Stimulated activated CD8-positive, alpha-beta memory T cell treated with anti-CD3 and anti-CD28 coated beads, Interleukin-15, amount 100 ng/mL, for 1 hour (primary cell): ENCODE results near the gene NRF1.

Experiments
- DNase-seq: peaks from one replicate; pipeline ENCODE4 v3.0.0-alpha.2; 2020; ENCODE audit warnings: low read depth

Gene NRF1

DNA sequence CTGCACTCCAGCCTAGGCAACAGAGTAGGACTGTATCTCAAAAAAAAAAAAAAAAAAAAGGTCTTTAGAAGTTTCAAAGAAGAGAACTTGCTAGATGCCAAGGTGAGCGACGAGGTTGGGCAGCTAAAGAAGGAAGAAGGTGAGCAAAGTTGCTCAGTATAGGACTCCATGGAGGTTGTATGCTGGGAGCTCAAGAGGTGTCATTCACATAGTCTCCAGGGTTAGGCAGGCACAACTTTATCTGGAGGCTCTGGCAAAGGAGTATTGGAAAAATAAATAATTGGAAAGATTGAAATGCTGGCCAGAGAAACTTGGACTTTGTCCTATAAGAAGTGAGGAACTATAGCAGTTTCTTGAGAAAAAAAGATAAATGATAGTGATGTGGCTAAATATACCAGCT is 74.5 kb downstream of the NRF1 start:
- no peak for DNase-seq

DNA sequence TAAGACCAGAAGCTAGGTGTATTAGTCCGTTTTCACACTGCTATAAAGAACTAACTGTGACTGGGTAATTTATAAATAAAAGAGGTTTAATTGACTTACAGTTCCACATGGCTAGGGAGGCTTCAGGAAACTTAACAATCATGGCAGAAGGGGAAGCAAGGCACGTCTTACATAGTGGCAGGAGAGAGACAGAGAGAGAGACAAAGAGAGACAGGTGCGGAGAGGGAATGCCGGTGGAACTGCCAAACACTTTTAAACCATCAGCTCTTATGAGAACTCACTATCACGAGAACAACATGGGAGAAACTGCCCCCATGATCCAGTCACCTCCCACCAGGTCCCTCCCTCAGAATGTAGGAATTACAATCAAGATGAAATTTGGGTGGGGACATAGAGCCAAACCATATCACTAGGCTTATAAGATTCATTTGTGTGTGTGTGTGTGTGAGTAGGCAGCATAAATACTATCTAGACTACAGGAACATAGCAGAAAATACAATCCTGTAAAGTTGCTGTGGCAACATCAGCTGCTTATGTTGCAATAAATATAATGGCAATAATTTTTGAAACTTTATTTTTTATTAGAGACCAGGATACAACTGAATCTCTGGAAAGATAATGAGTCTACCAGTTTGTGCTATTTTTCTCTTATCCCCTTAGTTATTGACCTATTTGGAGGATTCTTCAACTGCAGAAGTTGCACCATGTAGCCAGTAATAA is 77.1 kb downstream of the NRF1 start:
- no peak for DNase-seq

DNA sequence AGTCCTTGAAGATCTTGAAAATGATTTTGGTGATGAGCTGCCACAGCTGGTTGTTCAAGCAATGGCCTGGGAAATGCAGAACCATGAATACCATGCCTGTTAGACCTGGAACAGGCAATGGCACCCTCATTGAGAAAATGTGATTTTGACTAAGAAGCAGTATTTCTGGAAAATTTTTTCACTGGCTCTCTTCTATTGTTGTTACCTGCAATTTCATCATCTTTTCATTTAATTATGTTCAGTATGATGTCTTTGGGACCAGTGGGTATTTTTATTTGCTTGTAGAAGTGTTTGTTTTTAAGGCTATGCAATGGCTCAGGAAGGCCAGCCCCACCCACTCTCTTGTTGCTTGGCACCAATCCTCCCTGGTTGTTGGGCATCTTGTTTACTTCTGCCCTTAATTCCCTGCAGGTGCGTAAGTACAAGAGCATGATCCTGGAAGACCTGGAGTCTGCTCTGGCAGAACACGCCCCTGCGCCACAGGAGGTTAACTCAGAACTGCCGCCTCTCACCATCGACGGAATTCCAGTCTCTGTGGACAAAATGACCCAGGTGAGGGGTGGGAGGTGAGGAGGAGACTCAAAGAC is 78.6 kb downstream of the NRF1 start:
- no peak for DNase-seq

DNA sequence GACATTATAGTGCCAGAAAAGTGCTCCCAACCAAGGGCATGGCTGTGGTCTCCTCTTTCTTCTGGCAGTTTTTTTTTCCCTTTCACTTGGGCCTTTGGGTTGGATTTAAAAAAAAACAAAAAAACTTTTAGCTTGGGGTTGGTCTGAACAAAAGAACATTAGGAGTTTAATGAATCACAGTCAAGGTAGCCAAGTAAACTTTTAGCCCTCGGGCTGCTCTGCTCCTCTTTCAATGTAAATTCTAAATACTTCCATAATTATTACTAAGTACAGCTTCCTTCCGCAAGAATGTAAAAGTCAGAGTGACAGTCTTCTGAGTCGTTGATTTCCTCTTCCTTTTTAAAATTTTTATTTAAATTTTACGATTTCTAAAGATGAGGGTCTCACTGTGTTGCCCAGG is 79.2 kb downstream of the NRF1 start:
- DNase-seq = no peak

DNA sequence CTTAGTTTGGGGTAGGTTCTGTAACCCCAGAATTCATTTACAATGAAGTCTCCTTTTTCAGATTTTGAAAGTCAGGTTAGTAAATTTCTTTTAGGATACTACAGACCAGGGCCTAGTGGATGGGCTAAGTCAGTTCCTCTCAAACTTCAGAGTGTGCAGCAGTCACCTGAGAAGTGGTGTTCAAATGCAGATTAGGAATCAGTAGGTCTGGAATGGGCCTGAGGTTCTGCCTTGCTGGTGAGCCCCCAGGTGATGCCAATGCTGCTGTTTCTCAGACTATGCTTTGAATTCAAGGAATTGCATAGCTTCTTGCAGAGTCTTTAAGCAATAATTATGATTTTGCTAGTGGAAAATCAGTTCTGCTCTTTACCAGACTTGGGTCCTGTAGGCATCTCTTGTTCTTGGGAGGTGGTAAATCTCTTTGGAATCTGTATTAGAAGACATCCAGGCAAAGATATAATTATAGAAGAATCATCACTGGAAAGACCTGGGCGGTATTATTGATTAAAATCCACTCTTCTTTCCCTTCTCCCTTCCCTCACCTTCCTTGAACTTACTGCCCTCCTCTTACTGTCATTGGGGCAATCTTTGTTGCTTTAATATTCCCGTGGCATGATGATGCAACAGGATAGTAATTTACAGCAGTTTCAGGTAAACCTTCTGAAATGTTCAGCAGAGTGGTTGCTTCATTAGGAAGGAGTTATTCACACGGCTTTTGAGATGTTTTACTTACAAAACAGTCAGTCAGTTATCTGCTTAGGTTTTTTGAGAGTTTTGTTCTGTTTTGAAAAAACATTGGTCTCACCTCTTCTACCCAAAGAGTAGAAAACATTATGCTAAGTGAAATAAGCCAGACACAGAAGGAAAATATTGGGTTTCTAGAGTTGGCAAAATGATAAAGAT is 87.2 kb downstream of the NRF1 start:
- no peak for DNase-seq

DNA sequence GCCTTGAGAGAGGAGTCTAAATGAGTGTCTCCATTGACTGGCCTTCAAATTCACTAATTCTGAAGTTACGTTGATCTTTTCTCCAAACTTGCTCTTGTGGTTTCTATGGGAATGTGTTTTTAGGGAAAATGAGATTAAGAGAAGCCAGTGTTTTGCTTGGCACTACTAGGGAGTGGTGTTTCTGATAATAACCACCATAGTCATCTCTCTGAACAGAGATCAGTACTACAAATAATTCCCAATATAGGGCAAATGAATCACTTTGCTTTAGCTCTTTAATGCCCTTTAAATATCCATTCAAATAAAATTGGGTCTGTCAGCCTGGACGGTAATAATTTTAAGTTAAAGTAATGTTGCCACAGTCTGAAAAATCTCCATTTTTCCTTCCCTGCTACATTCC is 90.8 kb downstream of the NRF1 start:
- no peak for DNase-seq

DNA sequence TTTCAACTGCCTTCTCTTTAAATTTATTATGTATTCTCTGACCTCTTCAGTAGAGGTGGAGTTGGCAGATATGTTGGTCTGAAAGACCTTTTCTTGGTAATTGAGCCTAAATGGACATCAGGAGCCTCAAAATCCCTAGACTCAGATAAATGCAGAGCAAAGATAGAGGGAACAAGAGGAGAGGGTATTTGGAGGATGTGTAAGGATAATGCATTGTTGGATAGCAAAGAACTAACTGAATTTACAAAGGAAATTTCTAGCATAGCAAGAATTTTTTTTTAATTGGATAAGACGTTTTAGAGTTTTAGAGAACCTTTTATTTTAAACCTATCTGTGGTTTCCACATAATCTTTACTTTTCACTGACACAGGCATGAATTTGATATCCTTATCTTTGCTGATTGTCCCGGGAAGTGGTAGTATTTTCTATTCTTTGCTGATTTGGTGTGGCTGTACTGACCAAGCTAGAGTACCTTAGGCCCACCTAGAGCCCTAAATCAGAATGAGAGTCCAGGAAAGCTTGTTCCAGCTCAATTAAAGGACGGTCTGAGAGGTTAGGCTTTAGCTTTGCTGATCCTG is 91.3 kb downstream of the NRF1 start:
- no peak for DNase-seq

DNA sequence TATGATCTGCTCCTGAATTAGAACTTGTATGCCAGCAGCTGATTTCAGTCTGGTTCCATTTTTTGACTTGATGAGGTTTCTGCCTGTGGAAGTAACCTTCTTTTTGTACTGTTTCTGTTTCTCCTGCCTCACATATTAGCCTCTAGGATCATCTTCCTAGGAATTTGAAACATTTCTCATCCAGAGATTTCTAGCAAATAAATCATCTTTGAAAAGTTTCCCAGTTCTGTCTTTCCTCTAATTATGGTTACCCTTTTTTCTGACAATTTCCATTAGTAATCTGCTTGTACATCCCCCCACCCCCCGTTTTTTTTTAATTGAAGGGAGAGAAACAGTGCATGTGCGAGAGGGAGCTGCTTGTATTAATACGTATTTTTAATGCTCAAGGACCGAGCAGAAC is 92.2 kb downstream of the NRF1 start:
- no peak for DNase-seq

DNA sequence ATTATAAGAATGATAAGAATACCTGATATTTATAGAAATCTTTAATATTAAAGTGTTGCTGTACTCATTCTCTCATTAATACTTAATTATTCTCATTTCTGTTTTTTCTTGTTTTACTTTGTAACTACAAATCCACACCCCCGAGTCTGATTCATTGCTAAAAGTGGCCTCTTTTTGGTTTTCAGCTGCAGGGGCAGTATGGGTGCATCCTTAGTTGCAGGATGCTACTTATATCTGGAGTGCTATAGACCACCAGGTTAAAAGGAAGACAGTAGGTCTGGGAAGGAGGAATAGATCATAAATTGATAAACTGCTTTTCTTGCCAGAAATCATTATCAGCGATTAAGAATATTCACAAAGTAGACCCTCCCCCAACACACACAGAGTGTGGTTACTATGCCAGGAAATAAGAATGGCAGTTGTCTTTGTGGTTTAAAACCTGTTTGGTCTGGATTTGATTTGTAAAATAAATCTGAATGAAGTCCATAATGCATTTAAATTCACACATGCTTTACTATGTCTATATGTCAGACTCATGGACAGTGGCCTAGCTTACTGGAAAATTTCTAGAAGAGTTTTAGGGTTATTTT is 96.5 kb downstream of the NRF1 start:
- DNase-seq = no peak

DNA sequence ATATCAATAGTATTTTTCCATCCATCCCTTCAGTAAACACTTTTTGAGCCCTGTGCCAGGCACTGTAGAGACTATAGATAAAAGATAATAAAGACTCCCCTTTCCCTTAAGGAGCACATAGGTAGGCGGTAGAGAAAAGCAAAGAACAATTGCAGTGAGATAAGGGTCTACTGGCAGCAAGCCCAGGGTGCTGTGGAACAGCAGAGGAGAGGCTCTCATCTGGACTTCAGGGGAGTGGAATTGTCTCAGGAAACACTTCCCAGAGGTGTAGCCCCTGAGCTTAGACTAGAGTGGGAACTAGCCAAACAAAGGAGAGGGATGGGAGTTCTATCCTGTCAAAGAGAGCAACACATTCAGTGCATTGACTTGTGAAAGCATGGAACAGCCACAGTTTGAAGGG is 102.0 kb downstream of the NRF1 start:
- no peak for DNase-seq

DNA sequence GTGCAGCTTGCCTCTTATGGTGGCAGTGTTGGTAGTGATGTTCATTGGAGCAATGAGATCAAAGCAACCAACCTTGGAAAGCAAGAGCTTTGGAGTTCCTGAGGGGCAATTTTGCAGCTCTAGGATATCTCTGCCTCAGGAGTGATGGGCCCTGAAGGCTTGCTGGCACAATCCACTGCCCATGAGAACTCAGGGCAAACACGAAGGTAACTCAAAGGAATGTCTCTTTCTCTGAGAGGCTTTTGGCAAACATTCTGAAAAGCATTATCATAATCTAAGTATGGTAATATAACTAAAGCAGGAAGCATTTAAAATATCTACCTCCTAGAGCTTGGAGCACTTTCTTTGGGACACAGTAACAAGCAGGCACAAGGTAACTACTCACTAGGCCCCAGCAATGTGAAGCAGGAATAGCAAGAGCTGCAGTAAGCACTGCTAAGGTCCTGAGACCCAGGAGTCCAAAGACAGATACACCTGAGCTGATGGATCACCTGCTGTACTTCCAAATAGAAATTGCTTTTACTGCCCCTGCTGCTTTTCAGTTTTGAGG is 103.1 kb downstream of the NRF1 start:
- no peak for DNase-seq

DNA sequence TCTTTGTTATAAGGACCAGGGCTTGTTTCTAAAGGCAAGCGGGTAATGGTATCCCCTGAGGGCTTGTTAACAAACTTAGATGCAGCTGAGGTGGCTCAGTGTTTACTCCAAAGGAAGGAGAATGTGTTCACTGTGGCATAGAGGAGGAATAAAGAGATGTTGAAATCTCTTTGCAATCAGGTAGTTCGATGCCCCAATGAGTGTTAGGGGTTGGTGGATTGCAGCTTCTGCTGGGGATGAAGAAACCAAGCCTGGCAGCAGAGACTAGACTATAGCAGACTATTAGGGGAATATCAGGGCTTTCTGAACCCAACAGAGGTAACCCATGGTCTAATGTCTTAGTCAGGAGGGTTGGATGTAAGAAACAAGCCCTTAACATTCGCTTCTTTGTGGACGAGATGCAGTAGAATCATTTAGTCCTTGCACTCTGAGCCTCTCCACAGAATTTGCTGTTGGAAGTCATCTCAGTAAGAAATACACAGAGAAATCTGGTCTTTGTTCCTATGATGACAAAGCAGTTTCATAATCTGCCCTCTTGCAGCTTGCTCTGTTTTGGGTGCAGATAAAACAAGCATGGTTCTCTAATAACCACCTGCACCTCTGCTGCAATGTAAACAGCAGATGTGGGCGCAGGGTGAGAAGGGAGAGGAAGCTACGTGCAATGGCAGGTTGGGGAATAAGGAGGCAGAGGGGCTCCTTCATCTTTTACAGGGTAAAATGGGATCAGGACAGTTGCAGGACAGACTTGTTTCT is 108.6 kb downstream of the NRF1 start:
- DNase-seq = no peak

DNA sequence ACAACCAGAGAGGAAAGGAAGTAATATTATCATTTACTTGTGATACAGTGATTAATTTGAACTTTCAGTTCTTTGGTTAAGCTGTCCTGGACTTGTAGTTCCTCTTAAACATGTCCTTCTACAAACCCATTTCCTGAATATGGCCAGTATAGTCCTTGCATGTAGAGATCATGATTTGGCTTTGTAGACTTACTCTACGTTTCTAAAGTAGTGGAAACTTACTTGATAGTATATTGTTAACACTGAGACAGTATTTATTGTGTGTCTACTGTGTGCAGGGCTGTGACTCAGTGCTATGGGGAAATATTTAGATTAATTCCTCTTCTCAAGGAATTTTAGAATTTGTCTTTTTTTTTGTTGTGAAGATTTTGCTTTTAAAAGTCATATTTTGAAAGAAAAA is 109.5 kb downstream of the NRF1 start:
- DNase-seq = no peak

DNA sequence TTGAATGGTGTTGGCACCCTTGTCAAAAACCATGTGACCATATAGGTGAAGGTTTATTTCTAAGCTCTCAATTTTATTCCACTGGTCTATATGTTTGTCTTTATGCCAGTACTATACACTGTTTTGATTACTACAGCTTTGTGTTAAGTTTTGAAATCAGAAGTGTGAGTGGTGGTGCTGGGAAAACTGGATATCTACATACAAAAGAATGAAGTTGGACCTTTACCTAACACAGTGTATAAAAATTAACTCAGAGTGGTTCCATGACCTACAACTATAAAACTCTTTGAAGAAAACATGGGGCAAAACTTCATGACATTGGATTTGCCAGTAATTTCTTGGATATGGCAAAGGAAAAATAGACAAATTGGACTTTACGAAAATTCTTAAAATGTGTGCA is 112.2 kb downstream of the NRF1 start:
- no peak for DNase-seq

DNA sequence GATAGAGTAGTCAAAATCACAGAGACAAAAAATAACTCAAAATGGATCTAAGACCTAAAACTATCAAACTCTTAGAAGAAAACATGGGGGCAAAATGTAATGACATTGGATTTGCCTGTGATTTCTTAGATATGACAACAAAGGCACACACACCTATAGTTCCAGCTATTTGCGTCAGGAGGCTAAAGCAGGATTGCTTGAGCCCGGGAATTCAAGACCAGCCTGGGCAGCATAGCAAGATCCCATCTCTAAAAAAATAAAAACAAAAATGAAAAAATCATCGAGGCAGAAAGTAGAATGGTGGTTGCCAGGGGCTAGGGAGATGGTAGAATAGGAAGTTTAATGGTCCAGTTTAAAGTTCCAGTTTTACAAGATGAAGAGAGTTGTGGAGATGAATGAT is 113.3 kb downstream of the NRF1 start:
- DNase-seq = no peak

DNA sequence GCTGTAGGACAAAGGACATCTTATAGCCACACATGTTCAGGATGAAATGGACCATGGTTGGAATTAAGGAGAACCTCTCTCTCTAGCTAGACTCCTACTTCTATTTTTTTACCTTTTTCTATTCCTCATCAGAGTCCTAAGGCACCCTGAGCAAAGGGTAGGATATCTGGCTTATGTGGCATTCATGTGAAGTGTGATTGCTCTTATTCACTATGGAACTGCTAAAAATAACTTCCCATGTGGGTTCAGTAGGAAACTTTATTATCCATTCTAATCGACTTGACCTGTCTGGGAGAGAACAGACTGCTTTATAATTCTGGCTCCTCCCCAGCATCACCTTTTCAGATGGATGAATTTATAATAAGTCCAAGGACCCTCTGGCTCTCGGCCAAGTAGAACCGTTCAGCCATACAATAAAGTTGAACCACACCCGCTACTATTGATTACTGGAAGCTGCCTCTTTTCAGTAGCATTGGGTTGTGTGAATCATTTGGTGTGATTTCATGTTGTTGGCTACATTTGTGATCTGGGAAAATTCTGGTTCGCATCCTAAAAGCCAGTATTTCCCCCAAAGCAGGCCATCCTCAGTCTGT is 117.5 kb downstream of the NRF1 start:
- no peak for DNase-seq

DNA sequence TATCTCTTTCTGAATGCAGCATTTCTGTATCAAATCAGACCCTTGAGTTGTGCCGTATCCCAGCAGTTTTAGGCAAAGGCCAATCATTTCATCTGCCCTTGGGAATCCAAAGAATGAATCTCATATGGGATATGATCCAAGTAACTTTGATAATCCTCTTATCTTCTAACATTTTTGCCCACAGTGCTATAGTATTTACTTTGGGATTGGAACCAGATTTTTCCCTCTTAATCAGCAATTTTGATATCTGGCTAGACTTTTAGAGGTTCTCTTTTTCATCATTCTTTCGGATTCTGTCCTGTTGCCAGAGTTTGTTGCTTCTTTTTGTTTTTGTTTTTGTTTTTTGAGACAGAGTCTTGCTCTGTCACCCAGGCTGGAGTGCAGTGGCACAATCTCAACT is 118.0 kb downstream of the NRF1 start:
- no peak for DNase-seq

DNA sequence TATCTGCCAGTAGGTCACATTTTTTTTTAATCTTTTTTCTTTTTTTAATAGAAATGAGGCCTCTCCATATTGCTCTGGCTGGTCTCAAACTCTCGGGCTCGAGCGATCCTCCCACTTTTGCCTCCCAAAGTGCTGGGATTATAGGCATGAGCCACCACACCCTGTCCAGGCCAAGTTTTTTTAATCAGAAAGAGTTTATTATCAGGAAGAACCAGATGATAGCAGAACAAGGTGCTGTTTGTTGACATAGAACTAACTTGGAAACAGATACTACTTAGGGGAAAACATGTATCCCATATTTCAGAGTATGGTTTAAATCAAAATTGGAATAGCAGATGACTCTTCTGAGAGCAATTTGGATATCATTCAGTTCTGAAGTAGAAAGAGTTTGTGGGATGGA is 118.6 kb downstream of the NRF1 start:
- DNase-seq = no peak

DNA sequence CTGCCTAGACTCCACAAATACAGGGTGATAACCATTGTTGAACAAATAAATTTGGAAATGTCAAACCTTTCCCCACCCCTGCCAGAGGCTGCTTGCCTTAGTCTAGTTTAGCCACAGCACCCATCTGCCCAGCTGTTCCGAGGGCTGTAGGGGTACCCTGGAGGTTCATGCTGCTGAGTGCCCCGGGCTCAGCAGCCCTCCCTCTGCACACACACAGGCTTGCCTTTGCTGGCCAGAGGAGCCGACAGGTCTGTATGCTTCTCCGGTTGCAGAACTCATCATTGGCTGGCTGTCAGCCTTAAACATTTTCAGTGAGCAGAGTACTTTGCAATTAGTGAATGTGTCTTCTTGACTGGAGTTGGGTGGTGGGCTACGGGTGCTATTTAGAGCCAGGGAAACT is 122.9 kb downstream of the NRF1 start:
- no peak for DNase-seq

DNA sequence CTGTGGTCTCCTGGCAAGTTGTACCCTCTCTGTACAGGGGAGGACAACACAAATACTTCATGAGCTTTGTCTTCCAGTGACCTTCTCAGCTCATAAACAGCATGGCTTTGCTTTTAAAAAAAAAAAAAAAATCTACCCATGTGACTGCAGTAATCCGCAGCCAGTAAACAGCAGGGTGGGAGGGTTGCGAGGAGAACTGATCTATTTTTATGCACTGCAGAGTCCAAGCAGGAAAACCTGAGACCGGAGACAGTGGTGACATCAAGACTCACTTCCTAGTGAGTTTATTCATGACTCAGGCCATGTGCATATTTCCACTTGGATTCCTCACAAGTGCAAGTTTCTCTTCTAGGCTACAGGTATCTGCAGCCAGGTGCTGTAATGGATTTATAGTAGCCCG is 127.9 kb downstream of the NRF1 start:
- no peak for DNase-seq
